Cardiac septum (tissue), 1 donor: ENCODE data around the gene PROM1. TPM values are rescaled to one million over a fixed set of nuclear protein-coding genes. Genes with fewer than 3 reads are reported as not detected.
A peak's percentile ranks its signal among the peaks of the same experiment; 100 is the strongest.

Experiments
- DNase-seq: peaks from one replicate; pipeline ENCODE4 v3.0.0-alpha.2; 2020; ENCODE audit warnings: low spot score
- intact Hi-C: fragments of 100-400 bp; cut with DNase I; formaldehyde crosslinking; loops from one replicate; pipeline ENCODE4 v1.14.0; 2022
- total RNA-seq: library from RNA; stranded (reverse); fragmentation: NEBNext Ultra II Directional; extraction: Animal tissue kit (Norgen Biotek cat#: 25700); gene quantifications from one replicate; pipeline ENCODE4 v1.2.1, GENCODE V29; 2021
- donor health status: DM: no; HTN: no; CAD: no.

Gene PROM1
- total RNA-seq, 1 donor from 2014 or later: 12.6 TPM

GRCh38 chr4:16110661-16111290, 27.0 kb upstream of the PROM1 start:
- intact Hi-C loops: no loop called here
- DNase-seq: no peak

GRCh38 chr4:16110199-16110598, 26.4 kb upstream of the PROM1 start:
- intact Hi-C loops: no loop called here
- no peak for DNase-seq

- DNase-seq: no peak
- intact Hi-C loops: no loop called here
Observed at GRCh38 chr4:16109256-16109655, 25.4 kb upstream of the PROM1 start.

GRCh38 chr4:16106956-16107355, 23.1 kb upstream of the PROM1 start:
- DNase-seq: no peak
- intact Hi-C loops: no loop called here

GRCh38 chr4:16104520-16104919, 20.7 kb upstream of the PROM1 start:
- intact Hi-C loops: no loop called here
- no peak for DNase-seq

GRCh38 chr4:16102356-16102755, 18.5 kb upstream of the PROM1 start:
- intact Hi-C loops: no loop called here
- no peak for DNase-seq

DNA sequence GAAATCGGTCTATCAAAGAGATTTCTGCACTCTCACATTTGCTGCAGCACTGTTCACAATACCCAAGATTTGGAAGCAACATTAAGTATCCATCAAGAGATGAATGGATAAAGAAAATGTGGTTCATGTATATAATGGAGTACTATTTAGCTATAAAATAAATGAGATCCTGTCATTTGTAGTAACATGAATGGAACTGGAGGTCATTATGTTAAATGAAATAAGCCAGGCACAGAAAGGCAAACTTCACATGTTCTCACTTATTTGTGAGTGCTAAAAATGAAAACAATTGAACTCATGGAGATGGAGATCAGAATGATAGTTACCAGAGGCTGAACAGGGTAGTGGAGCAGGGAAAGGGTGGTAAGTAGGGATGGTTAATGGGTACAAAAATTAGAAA, 17.0 kb upstream of the PROM1 start:
- DNase-seq: no peak
- intact Hi-C loops: no loop called here

GRCh38 chr4:16092682-16093319, 9.0 kb upstream of the PROM1 start:
- intact Hi-C loops: no loop called here
- DNase-seq: no peak

DNA sequence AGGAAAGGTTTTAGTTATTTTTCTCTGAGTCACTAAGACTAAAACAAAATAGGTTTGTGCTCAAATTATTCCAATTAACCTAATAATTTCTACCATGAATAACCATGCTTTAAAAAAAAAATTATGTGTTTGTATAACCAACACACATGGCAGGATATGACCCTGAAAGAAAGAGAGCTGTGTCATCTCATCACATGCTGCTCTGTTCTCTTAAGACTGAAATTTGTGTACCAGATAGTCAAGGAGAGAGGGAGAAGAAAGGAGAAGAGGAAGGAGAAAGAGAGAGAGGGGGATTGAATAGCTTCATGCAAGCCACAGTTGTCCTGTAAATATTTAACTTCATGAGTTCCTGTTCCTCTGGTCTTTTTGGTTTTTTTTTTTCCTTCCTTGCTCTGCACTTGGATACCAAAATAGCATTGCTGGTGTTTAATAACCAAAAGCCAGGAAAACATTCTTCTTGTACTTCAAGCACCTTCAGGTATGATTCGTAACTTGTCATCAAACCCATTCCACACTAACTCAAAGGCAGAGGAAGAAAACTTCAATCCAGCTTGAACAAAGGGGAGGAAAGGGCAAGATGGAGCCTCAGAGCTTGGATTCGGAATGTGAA, 6.4 kb upstream of the PROM1 start:
- intact Hi-C loops: no loop called here
- no peak for DNase-seq

DNA sequence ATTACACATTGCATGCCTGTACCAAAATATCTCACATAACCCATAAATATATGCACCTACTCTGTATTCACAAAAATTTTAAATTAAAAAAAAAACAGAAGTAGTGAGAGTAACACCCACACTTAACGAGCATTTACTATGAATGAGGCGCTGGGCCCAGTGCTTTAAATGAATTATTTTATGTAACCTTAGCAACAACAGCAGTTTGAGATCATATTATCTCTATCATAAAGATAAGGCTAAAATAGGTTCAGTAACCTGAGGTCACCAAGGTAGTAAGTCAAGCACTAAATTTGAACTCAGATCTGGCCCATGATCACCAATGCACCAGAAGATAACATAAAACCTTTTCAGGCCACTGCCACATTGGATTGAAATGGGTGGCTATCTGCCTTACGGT, 5.3 kb upstream of the PROM1 start:
- intact Hi-C loops: no loop called here
- no peak for DNase-seq

DNA sequence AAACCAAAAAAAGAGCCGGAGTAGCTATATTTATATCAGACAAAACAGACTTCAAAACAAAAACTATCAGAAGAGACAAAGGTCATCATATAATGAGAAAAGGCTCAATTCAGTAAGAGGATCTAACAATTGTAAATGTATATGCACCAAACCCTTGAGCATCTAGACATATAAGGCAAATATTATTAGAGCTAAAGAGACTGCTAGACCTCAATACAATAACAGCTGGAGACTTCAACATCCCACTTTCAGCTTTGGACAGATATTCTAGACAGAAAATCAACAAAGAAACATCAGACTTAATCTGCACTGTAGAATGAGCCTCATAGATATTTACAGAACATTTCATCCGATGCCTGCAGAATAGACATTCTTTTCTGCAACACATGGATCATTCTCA, 4.8 kb upstream of the PROM1 start:
- intact Hi-C loops: no loop called here
- DNase-seq: no peak

DNA sequence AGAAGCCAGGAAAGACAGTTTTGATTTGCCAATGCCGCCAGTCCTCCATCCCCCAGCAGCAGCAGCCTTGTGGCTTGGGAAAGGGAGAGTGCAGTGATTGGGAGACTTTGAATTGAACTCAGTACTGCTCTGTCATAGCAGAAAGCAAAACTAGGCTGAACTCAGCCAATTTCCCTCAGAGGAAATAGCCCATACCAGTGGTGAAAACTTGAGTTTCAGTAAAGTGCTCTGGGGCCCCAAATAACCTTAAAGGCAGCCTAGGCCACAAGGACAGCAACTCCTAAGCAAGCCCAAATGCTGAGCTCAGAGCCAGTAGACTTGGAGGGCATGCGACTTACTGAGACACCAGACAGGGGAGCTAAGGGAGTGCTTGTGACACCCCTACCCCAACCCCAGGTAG, 2.0 kb upstream of the PROM1 start:
- intact Hi-C loops: no loop called here

DNA sequence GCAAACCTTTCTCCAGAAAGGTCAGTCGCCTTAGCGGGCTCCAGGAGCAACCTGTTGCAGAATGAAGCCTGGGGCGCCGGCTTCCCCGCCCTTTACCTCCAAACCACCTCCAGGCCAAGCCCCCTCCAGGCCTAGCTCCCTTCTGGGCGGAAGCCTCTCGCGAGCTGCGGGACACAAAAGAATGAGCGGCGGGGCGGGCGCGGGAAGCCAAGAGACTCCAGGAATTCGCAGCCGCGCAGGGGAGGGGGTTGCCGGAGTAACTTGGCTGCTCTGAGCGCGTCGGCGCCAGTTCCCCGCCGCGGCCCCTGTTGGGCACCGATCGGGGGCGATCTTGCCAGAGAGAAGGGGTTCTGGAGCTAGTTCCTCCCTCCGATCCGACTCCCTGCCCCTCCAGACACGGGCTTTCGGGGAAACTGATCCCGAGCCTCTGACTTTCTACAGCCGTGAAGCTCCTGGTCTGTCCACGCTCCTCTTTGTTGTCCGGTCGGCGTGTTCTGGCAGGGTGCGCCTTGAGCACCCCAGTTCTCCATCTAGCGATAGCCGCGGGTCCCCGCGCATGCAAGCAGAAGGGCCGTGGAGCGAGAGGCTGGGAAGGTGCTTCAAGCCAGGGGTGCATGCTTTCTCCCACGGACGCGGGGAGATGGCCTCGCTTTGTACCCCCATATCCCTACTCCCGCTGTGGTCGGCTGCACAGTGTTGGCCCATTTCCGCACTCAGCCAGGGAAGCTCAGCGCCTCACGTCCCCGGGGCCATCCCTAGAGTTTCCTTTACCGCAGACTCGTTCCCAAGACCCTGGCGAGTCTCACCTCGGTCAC, 1.2 kb downstream of the PROM1 start:
- DNase-seq: peak; percentile 78
- intact Hi-C loops: no loop called here

More for the DNA sequence above, 2.0 kb upstream of the PROM1 start:
- no peak for DNase-seq

- no peak for DNase-seq
- intact Hi-C loops: no loop called here
Observed at GRCh38 chr4:16082041-16082425, 1.8 kb downstream of the PROM1 start.

DNA sequence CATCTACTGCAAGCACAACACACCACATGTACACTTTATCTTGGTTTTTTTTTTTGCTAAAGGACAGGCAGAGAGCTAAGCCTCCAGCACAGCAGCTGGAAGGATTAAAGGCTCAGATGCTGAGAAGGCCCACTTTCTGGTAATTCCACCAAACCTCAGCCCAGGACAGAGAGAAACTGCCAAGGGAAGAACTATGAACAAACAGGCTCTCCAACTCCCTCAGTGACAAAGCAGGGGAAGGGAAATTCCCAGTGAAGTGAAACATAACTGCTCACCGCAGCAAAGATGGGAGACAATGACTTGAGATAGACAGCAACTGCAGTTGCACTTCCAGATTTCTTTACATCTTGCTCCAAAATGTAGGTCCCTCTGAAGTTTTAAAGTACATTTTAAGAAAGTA, 4.8 kb downstream of the PROM1 start:
- intact Hi-C loops: no loop called here
- no peak for DNase-seq

DNA sequence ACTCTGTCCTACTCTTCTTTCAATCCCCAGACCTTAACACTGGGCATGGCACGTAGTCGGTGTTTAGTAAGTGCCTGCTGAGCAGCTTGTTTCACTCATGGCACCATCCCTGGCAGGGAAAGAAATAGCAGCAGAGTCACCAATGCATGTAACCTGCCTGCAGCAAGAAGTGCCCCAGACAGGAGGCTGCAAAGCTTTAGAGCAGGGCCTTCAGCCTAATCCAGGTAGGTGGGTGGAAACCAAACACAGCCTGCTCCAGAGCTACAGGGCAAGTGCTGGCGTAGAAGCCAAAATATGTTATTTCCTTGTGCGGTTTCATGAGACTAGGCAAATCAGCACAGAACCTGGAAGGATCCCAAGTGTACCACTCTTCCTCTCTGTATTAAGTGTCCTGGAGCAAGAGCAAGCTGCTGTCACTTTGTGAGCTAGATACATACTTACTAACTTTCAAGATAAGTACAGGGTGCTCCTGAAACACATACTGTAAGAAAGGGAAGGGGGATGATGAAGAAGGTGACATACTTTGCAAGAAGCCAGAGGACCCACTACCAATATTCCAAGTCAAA, 5.5 kb downstream of the PROM1 start:
- no peak for DNase-seq
- intact Hi-C loops: no loop called here

DNA sequence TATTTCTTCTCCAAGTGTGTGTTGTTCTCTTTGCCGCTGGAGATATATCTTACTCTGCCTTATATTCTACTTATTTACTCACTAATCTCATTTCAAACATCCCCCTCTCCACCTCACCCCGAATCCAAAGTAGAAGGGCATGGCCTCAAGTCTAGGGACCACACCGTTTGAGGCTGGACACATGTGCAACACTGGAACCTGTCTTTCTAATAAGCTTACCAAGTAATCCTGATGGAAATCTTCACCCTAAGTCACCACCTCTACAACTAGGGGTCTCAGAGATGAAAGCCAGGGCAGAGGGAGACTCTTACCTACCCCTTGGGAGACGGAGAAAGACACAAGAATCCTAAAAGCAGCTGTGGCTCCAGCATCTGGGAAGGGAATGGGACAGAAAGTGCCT, 6.0 kb downstream of the PROM1 start:
- DNase-seq: no peak

DNA sequence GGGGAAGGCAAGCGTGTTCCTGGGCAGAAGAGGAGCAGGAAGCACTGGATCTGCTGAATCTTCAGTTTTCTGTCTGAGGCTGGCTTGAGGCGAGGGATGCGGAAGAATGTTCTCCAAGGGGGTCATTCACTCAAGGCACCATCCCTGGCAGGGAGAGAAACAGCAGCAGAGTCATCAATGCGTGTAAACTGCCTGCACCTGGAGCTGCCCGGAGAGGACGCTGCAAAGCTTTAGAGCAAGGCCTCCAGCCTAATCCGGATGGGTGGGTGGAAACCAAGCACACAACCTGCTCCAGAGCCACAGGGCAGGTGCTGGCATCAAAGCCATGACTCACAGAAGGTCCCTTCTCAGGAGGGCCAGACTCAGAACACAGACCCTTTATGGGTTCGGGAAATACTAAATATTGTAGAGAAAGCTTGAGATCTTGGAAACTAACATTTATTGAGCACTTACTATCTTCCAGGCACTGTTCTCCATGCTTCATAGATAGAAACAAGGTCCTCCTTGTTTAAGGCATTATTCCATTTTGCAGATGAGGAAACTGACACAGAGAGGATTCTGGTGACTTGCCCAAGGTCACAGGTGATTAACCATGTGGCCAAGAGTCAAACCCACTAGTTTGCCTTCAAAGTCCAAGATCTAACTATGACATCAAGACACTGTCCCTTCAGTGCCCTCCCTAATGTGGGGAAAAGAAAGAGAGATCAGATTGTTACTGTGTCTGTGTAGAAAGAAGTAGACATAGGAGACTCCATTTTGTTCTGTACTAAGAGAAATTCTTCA, 7.7 kb downstream of the PROM1 start:
- no peak for DNase-seq
- intact Hi-C loops: no loop called here

More for the DNA sequence above, 6.0 kb downstream of the PROM1 start:
- intact Hi-C loops: no loop called here

DNA sequence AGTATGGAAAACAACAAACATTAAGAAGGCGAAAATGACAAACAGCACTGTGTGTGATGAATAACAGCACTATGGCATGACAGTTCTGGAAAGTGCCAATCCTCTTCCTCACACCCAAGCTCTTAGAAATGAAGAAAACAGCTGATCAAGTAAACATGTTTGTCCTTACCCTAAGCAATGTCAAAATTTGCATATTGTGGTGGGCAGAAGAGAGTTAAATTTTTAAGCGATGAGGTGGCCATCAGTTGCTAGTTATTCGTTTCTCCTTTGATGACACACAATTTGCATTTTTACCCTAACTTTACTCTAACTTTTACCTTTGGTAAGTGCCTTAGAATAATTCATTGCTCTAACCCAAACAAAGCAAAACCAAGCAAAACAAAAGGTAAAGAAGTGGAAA, 8.8 kb downstream of the PROM1 start:
- intact Hi-C loops: no loop called here

More for the DNA sequence above, 8.8 kb downstream of the PROM1 start:
- no peak for DNase-seq
